Measurements from ENCODE around the gene LZTS3. TPM values are rescaled to one million over a fixed set of nuclear protein-coding genes. Genes with fewer than 3 reads are reported as not detected.

The LZTS3 gene
- polyA plus RNA-seq, 2 of the 4 experiments (the other 2 are of a cell fraction) = 3.8 TPM

DNA sequence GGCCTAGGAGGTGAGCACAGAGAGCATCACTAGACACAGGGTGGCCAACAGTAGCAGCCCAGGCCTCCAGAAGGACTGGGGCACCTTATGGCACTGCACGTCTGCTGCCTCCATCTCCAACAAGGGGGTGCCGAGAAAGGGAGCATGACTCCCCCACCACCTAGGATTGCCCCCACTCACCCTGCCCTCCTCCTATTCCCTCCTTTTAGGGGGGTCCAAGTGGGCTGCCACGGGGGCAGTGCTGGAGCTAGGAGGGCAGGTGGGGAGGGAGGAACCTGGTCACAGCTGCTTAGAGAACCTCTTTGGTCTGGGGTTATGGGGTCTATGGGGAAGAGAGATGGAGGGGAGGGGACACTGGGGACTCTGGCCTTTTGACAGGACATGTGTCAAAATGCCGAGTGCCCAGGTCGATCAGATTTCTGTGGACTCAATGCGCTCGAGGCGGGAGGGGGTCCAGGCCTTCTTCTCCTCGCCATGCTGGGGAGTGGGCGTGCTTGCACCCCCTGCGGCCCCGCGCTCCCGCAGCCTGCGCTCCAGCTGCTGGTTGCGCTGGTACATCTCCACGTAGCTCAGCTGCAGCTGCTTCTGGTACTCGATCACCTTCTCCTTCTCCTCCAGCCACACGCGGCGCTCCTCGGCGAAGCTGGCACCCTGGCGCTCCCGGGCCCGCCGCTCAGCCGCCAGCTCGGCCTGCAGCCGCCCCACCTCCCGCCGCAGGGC, 9.1 kb downstream of the LZTS3 start:
- no peak overlapping the region for H3K4me2 ChIP-seq
- H3K4me1 ChIP-seq = no peaks in the 10 kb centered on the region
- ATAC-seq (no peak), DNase-seq (ENCODE audit: low read depth in 1 of 2, low spot score in 1 of 2) (no peak), FAIRE-seq (no peak)
- no peak overlapping the region for H3K4me3 ChIP-seq
- ChIA-PET POLR2A (no interaction called here), CTCF (interaction anchor here (1.1 to 2.6 kb wide), 4 partner anchors 13 to 55 kb away, joined by 3 to 7 read pairs (median 4); no protein-coding TSS in a partner anchor)
- H3K27ac ChIP-seq = no peak overlapping the region
- no peak for TF ChIP-seq HDAC2 (IDR thresholded peaks at IDR 0.05)
- no peak for TF ChIP-seq GATA3 (IDR thresholded peaks at IDR 0.05; ENCODE audit: borderline replicate concordance)
- no peak for TF ChIP-seq USF2 (IDR thresholded peaks at IDR 0.05)
- TF ChIP-seq CHD2 (IDR thresholded peaks at IDR 0.05; ENCODE audit: low read length, partially characterized antibody) = no peak
- no peak for TF ChIP-seq POLR2A (IDR thresholded peaks at IDR 0.05; ENCODE audit: low read length)
- no peak for TF ChIP-seq ZSCAN20 (CRISPR knock-in tag; IDR thresholded peaks at IDR 0.05)
- no peaks in the 10 kb centered on the region for H3K9me3 ChIP-seq
- 89% methylated on average over 32 of the region's 32 CpGs for WGBS (ENCODE audit: missing lambda C conversion rate)

GRCh38 chr20:3163099-3164042, 10.0 kb downstream of the LZTS3 start:
- CTCF ChIA-PET = interaction anchor here (0.6 to 3.3 kb wide), 6 partner anchors 8 to 54 kb away, joined by 3 to 17 read pairs (median 4); no protein-coding TSS in a partner anchor
- Histone ChIP-seq H3K4me3 (no peak overlapping the region), H3K4me1 (peaks cover 3% of the 10 kb centered on the region; the same call in 2 of the 3 replicates), H3K27ac (no peak overlapping the region), H3K9me3 (no peaks in the 10 kb centered on the region), H3K4me2 (no peak overlapping the region)
- ATAC-seq (no peak; a peak in 1 of 6 replicates), FAIRE-seq (no peak), DNase-seq (ENCODE audit: low read depth in 1 of 2, low spot score in 1 of 2) (no peak)
- POLR2A ChIA-PET = no interaction called here
- 81% methylated on average over 14 of the region's 14 CpGs for WGBS (ENCODE audit: missing lambda C conversion rate)
- TF ChIP-seq ESRRA (IDR thresholded peaks at IDR 0.05; ENCODE audit: borderline replicate concordance, low read length) (no peak), HMGXB4 (CRISPR knock-in tag; IDR thresholded peaks at IDR 0.05; ENCODE audit: borderline replicate concordance) (no peak), RAD21 (conservative IDR thresholded peaks at IDR 0.05 in 1 of 2, IDR thresholded peaks at IDR 0.05 in 1 of 2) (no peak), GATA3 (IDR thresholded peaks at IDR 0.05; ENCODE audit: borderline replicate concordance) (no peak), NFE2L2 (conservative IDR thresholded peaks at IDR 0.05; ENCODE audit: low read length) (no peak), KDM1A (IDR thresholded peaks at IDR 0.05; ENCODE audit: low read depth) (no peak), HES2 (IDR thresholded peaks at IDR 0.05) (no peak), NPAS2 (CRISPR knock-in tag; IDR thresholded peaks at IDR 0.05; ENCODE audit: borderline replicate concordance) (no peak), JUN (IDR thresholded peaks at IDR 0.05) (no peak), CTCF (IDR thresholded peaks at IDR 0.05) (no peak), FOXS1 (CRISPR knock-in tag; IDR thresholded peaks at IDR 0.05) (no peak), CBX2 (IDR thresholded peaks at IDR 0.05; ENCODE audit: borderline replicate concordance, low read depth) (no peak), PBX3 (IDR thresholded peaks at IDR 0.05) (no peak), FOSL2 (IDR thresholded peaks at IDR 0.05) (no peak), FOSL2 (CRISPR knock-in tag; IDR thresholded peaks at IDR 0.05) (no peak), MAX (IDR thresholded peaks at IDR 0.05) (no peak)
- TF ChIP-seq, protein P1, sequence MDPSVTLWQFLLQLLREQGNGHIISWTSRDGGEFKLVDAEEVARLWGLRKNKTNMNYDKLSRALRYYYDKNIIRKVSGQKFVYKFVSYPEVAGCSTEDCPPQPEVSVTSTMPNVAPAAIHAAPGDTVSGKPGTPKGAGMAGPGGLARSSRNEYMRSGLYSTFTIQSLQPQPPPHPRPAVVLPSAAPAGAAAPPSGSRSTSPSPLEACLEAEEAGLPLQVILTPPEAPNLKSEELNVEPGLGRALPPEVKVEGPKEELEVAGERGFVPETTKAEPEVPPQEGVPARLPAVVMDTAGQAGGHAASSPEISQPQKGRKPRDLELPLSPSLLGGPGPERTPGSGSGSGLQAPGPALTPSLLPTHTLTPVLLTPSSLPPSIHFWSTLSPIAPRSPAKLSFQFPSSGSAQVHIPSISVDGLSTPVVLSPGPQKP (IDR thresholded peaks at IDR 0.05; ENCODE audit: low read depth, low read length) = no peak
- TF ChIP-seq, protein P2, sequence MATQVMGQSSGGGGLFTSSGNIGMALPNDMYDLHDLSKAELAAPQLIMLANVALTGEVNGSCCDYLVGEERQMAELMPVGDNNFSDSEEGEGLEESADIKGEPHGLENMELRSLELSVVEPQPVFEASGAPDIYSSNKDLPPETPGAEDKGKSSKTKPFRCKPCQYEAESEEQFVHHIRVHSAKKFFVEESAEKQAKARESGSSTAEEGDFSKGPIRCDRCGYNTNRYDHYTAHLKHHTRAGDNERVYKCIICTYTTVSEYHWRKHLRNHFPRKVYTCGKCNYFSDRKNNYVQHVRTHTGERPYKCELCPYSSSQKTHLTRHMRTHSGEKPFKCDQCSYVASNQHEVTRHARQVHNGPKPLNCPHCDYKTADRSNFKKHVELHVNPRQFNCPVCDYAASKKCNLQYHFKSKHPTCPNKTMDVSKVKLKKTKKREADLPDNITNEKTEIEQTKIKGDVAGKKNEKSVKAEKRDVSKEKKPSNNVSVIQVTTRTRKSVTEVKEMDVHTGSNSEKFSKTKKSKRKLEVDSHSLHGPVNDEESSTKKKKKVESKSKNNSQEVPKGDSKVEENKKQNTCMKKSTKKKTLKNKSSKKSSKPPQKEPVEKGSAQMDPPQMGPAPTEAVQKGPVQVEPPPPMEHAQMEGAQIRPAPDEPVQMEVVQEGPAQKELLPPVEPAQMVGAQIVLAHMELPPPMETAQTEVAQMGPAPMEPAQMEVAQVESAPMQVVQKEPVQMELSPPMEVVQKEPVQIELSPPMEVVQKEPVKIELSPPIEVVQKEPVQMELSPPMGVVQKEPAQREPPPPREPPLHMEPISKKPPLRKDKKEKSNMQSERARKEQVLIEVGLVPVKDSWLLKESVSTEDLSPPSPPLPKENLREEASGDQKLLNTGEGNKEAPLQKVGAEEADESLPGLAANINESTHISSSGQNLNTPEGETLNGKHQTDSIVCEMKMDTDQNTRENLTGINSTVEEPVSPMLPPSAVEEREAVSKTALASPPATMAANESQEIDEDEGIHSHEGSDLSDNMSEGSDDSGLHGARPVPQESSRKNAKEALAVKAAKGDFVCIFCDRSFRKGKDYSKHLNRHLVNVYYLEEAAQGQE (IDR thresholded peaks at IDR 0.05) = no peak

All from A549 (cell line).